Measurements from ENCODE around the gene TOX2.

The TOX2 gene

GRCh38 chr20:44012466-44013226 is 98.0 kb downstream of the TOX2 start:
- Mint-ChIP-seq H3K4me3 (no peak overlapping the region), H3K36me3 (no peaks in the 10 kb centered on the region), H3K27ac (no peak overlapping the region), H3K9me3 (ENCODE audit: low read depth) (no peaks in the 10 kb centered on the region), H3K27me3 (peaks cover 16% of the 10 kb centered on the region), H3K4me1 (ENCODE audit: low read depth) (peaks cover 24% of the 10 kb centered on the region)

DNA sequence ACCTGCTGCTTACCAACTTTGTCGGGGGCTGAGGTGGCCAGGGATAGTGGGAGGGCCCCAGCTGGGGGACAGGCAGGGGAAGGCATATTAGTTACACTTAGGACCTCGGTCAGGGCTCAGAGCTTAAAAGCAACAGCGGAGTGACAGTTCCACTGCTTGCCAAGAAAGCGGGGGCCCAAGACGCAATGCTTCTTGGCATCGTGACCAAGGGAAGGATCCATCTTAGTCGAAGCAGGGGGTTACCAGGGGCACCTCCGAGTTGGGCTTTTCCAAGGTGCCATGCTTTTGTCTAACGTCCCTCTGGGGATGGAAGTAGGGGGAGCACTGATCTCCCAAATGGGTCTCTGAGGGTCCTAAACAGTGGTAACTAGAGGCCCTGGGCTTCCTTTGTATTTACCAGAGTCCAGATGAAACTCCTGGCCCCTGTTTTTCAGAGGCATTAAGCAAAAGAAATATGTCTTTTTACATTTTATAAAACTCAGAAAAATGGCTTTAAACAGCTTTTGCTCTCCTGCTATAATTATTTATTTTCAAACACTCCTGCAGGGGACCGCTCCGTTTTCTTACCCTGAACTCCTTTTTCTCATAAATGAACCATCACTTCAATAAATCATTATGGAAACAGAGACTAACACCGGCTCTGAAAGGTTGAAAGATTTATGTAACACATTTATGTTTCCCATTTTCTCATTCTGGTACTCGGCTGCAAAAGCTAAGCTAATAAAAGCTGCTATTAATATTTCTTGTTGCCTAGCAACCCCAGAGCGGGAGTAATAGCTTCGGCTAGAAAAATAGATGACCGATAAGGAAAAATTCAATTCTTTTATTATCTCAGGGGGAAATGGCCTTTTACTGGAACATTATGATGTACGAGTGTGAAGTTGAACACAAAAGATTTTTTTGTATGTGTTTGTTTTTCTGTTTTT is 100.4 kb downstream of the TOX2 start:
- H3K4me3 Mint-ChIP-seq: no peak overlapping the region
- H3K9me3 Mint-ChIP-seq (ENCODE audit: low read depth): no peaks in the 10 kb centered on the region
- no peaks in the 10 kb centered on the region for H3K36me3 Mint-ChIP-seq
- peaks cover 43% of the 10 kb centered on the region for H3K4me1 Mint-ChIP-seq (ENCODE audit: low read depth)
- H3K27ac Mint-ChIP-seq: no peak overlapping the region
- H3K27me3 Mint-ChIP-seq: peaks cover 12% of the 10 kb centered on the region

GRCh38 chr20:44015733-44016103 is 101.1 kb downstream of the TOX2 start:
- Mint-ChIP-seq H3K4me3 (no peak overlapping the region), H3K27ac (no peak overlapping the region), H3K4me1 (ENCODE audit: low read depth) (peaks cover 41% of the 10 kb centered on the region), H3K27me3 (peaks cover 12% of the 10 kb centered on the region), H3K9me3 (ENCODE audit: low read depth) (no peaks in the 10 kb centered on the region), H3K36me3 (no peaks in the 10 kb centered on the region)

DNA sequence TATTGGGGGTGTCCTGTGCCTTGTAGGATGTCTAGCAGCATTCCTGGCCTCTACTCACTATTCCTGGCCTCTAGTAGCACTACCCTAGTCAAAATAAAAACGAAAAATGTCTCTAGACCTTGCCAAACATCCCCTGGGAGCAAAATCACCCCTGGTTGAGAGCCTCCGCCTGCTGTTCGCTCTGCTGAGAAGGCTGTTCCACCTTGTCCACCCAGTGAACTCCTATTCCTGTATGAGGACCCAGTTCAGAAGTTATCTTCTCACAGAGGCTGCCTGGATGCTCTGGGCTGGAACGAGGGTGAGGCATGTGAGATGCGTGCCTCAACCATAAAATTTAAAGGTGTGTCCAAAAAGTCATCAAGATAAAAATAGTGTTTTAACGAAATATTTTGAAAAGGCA is 101.9 kb downstream of the TOX2 start:
- Mint-ChIP-seq H3K4me3 (no peak overlapping the region), H3K4me1 (ENCODE audit: low read depth) (peaks cover 37% of the 10 kb centered on the region), H3K27me3 (peaks cover 9% of the 10 kb centered on the region), H3K9me3 (ENCODE audit: low read depth) (no peaks in the 10 kb centered on the region), H3K36me3 (no peaks in the 10 kb centered on the region), H3K27ac (no peak overlapping the region)

- H3K27ac Mint-ChIP-seq: no peak overlapping the region
- H3K9me3 Mint-ChIP-seq (ENCODE audit: low read depth): no peaks in the 10 kb centered on the region
- peaks cover 31% of the 10 kb centered on the region for H3K4me1 Mint-ChIP-seq (ENCODE audit: low read depth)
- no peak overlapping the region for H3K4me3 Mint-ChIP-seq
- peaks cover 9% of the 10 kb centered on the region for H3K27me3 Mint-ChIP-seq
- H3K36me3 Mint-ChIP-seq: no peaks in the 10 kb centered on the region
These were observed 102.6 kb downstream of the TOX2 start for GRCh38 chr20:44017211-44017610.

DNA sequence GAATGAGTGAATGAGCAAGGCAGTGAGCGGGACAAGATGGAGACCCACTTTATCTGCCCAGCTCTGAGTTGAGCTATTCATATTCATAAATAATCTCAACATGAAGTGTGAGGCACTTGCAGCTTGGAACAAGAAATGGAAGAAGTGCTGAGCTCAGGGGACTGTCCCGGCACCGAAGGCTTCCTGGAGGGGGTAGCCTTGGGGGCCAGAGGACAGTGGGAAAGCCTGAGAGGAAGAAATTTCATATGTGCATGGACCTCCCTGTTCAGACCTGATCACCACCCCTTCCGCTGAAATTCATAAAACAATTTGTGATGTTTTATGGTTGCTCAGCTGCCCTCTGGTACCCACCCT is 103.2 kb downstream of the TOX2 start:
- no peak overlapping the region for H3K4me3 Mint-ChIP-seq
- H3K36me3 Mint-ChIP-seq: no peaks in the 10 kb centered on the region
- no peaks in the 10 kb centered on the region for H3K9me3 Mint-ChIP-seq (ENCODE audit: low read depth)
- no peak overlapping the region for H3K27ac Mint-ChIP-seq
- H3K27me3 Mint-ChIP-seq: peaks cover 10% of the 10 kb centered on the region
- H3K4me1 Mint-ChIP-seq (ENCODE audit: low read depth): peaks cover 31% of the 10 kb centered on the region

DNA sequence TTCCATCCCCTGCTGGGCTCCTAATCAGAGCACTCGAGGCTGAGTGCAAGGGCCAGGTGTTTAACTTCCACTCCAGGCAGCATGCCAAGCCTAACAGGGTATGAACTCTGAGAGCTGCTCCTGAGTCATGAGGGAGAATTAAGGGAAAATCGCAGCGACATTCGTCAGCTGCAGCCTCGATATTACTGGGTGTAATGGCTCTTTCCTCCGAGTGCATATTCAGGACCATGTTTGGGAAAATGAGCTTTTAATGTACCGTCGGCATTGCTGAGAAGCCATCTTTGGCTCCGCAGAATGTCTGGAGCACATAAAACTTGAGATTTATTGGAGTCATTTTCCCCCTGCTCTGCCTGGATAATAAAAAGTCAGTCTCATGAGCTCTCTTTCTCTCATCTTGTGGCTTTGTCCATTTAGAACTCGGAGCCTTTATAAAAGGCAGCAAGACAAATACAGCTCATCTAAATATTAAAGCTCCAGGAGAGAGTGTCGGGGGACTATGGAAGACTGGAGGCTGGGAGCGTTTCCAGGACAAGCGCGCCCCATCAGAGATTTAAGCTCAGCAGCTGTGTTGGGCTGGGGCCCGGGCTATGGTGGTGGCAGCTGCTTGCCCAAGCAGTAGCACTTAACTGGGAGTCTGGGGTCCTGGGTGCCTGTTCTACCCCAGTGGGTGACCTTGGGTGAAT is 103.7 kb downstream of the TOX2 start:
- Mint-ChIP-seq H3K27me3 (peaks cover 7% of the 10 kb centered on the region), H3K9me3 (ENCODE audit: low read depth) (no peaks in the 10 kb centered on the region), H3K4me1 (ENCODE audit: low read depth) (peaks cover 32% of the 10 kb centered on the region), H3K27ac (no peak overlapping the region), H3K36me3 (no peaks in the 10 kb centered on the region), H3K4me3 (no peak overlapping the region)

- H3K4me3 Mint-ChIP-seq: peak overlapping the region; percentile 63
- peaks cover 7% of the 10 kb centered on the region for H3K27me3 Mint-ChIP-seq
- H3K4me1 Mint-ChIP-seq (ENCODE audit: low read depth): peaks cover 33% of the 10 kb centered on the region
- no peaks in the 10 kb centered on the region for H3K9me3 Mint-ChIP-seq (ENCODE audit: low read depth)
- H3K27ac Mint-ChIP-seq: peak overlapping the region; percentile 73
- H3K36me3 Mint-ChIP-seq: no peaks in the 10 kb centered on the region
These were observed 104.4 kb downstream of the TOX2 start for GRCh38 chr20:44018942-44019637.

DNA sequence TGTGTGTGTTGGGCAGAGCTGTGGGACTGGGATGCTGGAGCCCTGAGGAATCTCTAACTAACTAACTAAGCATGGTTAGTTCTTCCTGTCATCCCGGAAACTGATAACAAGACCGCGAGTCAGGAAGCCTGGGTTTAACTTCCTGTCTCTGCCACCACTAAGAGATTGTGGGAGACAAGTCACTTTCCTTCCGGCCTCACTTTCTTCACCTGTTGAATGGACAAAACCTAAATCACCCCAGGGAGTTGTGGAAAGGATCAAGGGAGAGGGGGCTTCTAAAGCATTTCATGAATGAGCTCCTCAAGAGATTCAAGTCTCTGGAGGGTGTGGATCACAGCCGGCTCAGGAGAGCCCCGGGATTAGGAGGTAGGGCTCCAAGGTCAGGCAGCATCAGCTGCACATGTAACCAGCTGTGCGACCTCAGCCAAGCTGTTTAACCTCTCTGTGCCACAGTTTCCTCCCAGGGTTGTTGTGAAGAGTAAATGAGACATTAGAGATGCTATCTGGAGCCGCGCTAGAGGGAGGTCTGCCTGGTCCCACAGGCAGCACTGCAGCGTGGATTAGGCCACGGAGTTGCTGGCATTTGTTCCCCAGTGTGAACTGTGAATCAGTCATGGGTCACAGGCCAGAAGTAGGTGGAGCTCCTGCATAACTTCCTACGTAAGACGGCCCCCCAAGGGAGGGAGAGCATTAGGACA is 105.1 kb downstream of the TOX2 start:
- H3K4me1 Mint-ChIP-seq (ENCODE audit: low read depth): peaks cover 33% of the 10 kb centered on the region
- H3K27ac Mint-ChIP-seq: peak overlapping the region; percentile 73
- peaks cover 7% of the 10 kb centered on the region for H3K27me3 Mint-ChIP-seq
- peak overlapping the region; percentile 63 for H3K4me3 Mint-ChIP-seq
- no peaks in the 10 kb centered on the region for H3K9me3 Mint-ChIP-seq (ENCODE audit: low read depth)
- no peaks in the 10 kb centered on the region for H3K36me3 Mint-ChIP-seq

DNA sequence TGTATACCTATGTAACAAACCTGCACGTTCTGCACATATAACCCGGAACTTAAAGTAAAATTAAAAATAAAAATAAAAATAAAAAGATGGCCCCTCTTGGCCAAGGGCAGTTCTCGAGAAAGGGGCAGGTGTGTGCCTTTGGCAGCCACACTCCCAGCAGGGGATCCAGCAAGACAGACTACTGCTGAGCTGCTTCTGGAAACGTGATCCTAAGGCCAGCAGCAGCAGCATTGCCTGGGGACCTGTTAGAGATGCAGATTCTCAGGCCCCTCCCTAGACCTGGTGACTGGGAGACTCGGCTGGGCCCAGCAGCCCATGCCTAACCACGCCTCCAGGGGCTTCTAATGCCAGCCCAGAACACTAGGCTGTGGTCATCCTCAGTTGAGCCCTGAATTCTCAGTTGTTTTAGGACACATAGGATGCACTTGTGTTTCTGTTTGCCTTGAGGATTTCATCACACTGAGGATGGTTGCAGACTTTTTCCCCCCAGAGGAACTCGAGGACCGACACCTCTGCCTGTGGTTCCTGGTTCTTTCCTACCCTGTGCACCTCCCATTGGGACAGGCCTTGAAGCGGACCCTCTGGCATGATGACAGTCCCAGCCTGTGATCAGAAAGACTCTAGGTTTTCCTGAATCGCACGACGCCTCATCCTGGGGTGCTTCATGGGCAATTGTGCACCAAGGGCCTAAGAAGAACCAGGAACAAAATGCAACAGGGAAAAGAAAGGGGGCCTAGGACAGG is 105.9 kb downstream of the TOX2 start:
- H3K36me3 Mint-ChIP-seq: no peaks in the 10 kb centered on the region
- no peaks in the 10 kb centered on the region for H3K9me3 Mint-ChIP-seq (ENCODE audit: low read depth)
- no peak overlapping the region for H3K27ac Mint-ChIP-seq
- H3K4me1 Mint-ChIP-seq (ENCODE audit: low read depth): peaks cover 33% of the 10 kb centered on the region
- H3K4me3 Mint-ChIP-seq: peak overlapping the region; percentile 13
- peaks cover 7% of the 10 kb centered on the region for H3K27me3 Mint-ChIP-seq

- Mint-ChIP-seq H3K36me3 (no peaks in the 10 kb centered on the region), H3K4me3 (peak overlapping the region; percentile 13), H3K27me3 (peaks cover 7% of the 10 kb centered on the region), H3K27ac (no peak overlapping the region), H3K9me3 (ENCODE audit: low read depth) (no peaks in the 10 kb centered on the region), H3K4me1 (ENCODE audit: low read depth) (peaks cover 33% of the 10 kb centered on the region)
These were observed 106.5 kb downstream of the TOX2 start for GRCh38 chr20:44021186-44021585.

- no peak overlapping the region for H3K27ac Mint-ChIP-seq
- H3K27me3 Mint-ChIP-seq: peaks cover 5% of the 10 kb centered on the region
- H3K4me3 Mint-ChIP-seq: no peak overlapping the region
- H3K4me1 Mint-ChIP-seq (ENCODE audit: low read depth): peaks cover 31% of the 10 kb centered on the region
- no peaks in the 10 kb centered on the region for H3K36me3 Mint-ChIP-seq
- H3K9me3 Mint-ChIP-seq (ENCODE audit: low read depth): no peaks in the 10 kb centered on the region
These were observed 107.2 kb downstream of the TOX2 start for GRCh38 chr20:44021900-44022299.

DNA sequence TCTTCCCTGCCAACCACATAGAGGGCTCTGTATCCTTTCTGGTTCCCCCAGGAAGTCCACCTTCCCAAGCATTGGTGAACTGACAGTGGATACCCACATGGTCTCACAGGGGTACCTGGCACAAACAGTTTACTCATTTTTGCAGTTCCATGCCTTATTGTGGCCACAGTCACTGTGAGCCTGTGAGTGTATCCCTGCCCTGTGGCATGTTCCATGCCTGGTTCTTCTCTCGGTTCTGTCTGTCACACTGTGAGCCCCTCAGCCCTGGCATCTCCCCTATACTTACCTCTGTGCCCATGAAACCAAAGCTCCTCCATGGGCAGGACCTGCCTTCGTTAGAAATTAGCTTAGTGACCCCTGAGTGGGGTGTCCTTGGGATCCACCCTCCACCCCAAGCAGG is 107.8 kb downstream of the TOX2 start:
- H3K36me3 Mint-ChIP-seq: no peaks in the 10 kb centered on the region
- no peak overlapping the region for H3K4me3 Mint-ChIP-seq
- H3K27ac Mint-ChIP-seq: no peak overlapping the region
- peaks cover 31% of the 10 kb centered on the region for H3K4me1 Mint-ChIP-seq (ENCODE audit: low read depth)
- peaks cover 5% of the 10 kb centered on the region for H3K27me3 Mint-ChIP-seq
- H3K9me3 Mint-ChIP-seq (ENCODE audit: low read depth): no peaks in the 10 kb centered on the region
